ENCODE results near the gene KRT71. TPM values are rescaled to one million over a fixed set of nuclear protein-coding genes. Genes with fewer than 3 reads are reported as not detected.

KRT71 gene
- total RNA-seq, result not detected
- long read RNA-seq, result 0 reads

DNA sequence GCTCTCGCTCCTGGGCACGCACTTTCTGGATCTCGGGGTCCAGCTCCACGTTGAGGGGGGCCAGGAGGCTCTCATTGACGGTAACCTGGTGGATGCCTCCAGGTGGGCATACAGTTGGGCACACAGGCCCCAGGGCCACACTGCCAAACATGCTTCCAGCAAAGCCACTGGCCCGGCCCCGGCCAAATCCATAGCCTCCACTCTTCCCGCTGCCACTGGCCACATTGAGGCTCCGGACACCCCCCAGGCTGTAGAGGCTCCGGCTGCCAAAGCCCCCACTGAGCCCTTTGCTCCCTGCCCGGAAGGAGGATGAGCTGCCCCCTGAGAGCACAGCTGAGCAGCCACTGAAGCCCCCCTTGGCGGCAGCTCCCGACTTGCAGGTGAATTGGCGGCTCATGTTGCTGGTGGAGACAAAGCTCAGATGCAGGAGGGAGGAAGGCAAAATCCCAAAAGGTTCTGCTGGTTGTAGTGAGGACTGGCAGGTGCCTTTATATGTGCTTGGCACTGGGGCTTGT, at the start of gene KRT71:
Gene KRT71, minus strand, starts transcription at position 465 of the 515 bp plus-strand sequence. Its CDS starts 68 bp downstream, at position 397.
- no peak for DNase-seq
- no peak within 1 kb of the TSS for H3K27ac ChIP-seq (replicated peaks)
- intact Hi-C loops (cut with micrococcal nuclease), result no loop called here
- H3K27me3 ChIP-seq (ENCODE audit: low read depth), result peaks cover 4% of the 10 kb centered on the region
- TF ChIP-seq, protein P1, sequence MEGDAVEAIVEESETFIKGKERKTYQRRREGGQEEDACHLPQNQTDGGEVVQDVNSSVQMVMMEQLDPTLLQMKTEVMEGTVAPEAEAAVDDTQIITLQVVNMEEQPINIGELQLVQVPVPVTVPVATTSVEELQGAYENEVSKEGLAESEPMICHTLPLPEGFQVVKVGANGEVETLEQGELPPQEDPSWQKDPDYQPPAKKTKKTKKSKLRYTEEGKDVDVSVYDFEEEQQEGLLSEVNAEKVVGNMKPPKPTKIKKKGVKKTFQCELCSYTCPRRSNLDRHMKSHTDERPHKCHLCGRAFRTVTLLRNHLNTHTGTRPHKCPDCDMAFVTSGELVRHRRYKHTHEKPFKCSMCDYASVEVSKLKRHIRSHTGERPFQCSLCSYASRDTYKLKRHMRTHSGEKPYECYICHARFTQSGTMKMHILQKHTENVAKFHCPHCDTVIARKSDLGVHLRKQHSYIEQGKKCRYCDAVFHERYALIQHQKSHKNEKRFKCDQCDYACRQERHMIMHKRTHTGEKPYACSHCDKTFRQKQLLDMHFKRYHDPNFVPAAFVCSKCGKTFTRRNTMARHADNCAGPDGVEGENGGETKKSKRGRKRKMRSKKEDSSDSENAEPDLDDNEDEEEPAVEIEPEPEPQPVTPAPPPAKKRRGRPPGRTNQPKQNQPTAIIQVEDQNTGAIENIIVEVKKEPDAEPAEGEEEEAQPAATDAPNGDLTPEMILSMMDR (IDR thresholded peaks at IDR 0.05; ENCODE audit: borderline replicate concordance), result no peak
- no peak within 1 kb of the TSS for H3K4me3 ChIP-seq
- no peaks in the 10 kb centered on the region for H3K36me3 ChIP-seq
- H3K4me1 ChIP-seq, result peaks cover 17% of the 10 kb centered on the region
- no peaks in the 10 kb centered on the region for H3K9me3 ChIP-seq (replicated peaks)

DNA sequence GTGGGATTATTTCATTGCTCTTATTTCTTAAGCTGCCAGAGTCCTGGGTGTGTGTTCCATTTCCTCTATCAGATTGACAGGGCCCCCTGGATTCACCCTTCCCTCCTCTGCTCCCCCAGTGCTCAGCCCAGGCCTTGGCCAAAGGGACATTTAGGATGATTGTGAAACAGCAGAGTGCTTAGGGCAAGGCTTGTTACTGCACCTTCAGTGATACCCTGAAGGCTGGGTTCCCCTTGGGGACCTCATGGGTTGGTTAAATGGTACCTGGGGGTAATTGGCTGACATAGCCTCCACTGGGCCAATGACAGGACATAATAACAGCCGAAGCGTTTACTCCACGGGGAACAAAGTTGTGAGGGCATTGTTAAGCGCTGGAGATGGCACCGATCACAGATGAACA, 49.6 kb upstream of the KRT71 start:
- intact Hi-C loops (cut with micrococcal nuclease), result no loop called here
- Histone ChIP-seq H3K27me3 (ENCODE audit: low read depth) (peaks cover 98% of the 10 kb centered on the region), H3K27ac (replicated peaks) (no peak overlapping the region), H3K4me1 (peaks cover 4% of the 10 kb centered on the region), H3K4me3 (no peak overlapping the region), H3K36me3 (no peaks in the 10 kb centered on the region), H3K9me3 (replicated peaks) (no peaks in the 10 kb centered on the region)
- TF ChIP-seq, protein P1 (IDR thresholded peaks at IDR 0.05; ENCODE audit: borderline replicate concordance), result no peak
- no peak for DNase-seq

DNA sequence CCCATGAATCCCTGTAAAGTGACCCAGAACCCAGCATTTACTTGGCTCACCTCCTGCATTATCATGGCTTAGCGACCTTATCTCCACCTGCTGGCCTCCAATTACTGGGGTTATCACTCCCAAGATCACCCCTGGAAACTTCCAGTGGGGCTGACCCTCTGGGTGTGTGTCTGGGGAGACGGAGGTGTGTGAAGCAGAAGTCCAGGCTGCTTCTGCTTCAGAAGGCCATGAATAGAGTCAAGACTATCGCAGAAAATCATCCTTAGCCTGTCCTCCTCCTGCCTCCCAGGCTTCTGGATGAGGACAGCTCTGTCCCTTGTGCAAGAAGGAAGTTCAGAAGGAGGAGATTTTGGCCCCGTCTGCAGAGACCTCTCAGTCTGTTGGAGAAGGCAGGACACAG, 48.7 kb upstream of the KRT71 start:
- Histone ChIP-seq H3K4me3 (no peak overlapping the region), H3K4me1 (peaks cover 4% of the 10 kb centered on the region), H3K27me3 (ENCODE audit: low read depth) (peaks cover 91% of the 10 kb centered on the region), H3K27ac (replicated peaks) (no peak overlapping the region), H3K9me3 (replicated peaks) (no peaks in the 10 kb centered on the region), H3K36me3 (no peaks in the 10 kb centered on the region)
- intact Hi-C loops (cut with micrococcal nuclease), result no loop called here
- TF ChIP-seq, protein P1 (IDR thresholded peaks at IDR 0.05; ENCODE audit: borderline replicate concordance), result no peak
- DNase-seq, result no peak

DNA sequence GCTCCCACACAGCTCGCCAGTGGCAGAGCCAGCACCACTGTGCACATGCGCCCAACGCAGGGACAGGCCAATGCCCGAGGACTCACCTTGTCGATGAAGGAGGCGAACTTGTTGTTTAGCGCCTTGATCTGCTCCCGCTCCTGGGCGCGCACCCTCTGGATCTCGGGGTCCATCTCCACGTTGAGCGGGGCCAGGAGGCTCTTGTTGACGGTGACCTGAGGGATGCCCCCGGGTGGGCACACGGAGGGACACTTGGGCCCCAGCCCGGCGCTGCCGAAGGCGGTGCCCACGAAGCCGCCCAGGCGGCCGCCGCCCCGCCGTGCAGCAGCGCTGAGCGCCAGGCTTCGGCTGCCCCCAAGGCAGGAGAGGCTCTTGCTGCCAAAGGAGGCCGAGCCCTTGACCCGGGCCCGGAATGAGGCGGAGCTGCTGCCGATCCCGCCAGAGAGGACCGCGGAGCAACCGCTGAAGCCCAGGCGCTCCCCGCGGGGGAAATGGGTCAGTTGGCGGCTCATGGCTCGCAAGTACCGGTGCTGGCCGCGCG, 48.1 kb upstream of the KRT71 start, which contains the start of gene KRT72:
Gene KRT72, minus strand, starts transcription at position 523 of the 541 bp plus-strand sequence. Its CDS starts 11 bp downstream, at position 512.
- Histone ChIP-seq H3K9me3 (replicated peaks) (no peaks in the 10 kb centered on the region), H3K27me3 (ENCODE audit: low read depth) (peaks cover 91% of the 10 kb centered on the region), H3K27ac (replicated peaks) (no peak within 1 kb of the TSS), H3K4me3 (no peak within 1 kb of the TSS), H3K36me3 (no peaks in the 10 kb centered on the region), H3K4me1 (peaks cover 4% of the 10 kb centered on the region)
- TF ChIP-seq, protein P1 (IDR thresholded peaks at IDR 0.05; ENCODE audit: borderline replicate concordance), result no peak
- intact Hi-C loops (cut with micrococcal nuclease), result no loop called here
- DNase-seq, result no peak

DNA sequence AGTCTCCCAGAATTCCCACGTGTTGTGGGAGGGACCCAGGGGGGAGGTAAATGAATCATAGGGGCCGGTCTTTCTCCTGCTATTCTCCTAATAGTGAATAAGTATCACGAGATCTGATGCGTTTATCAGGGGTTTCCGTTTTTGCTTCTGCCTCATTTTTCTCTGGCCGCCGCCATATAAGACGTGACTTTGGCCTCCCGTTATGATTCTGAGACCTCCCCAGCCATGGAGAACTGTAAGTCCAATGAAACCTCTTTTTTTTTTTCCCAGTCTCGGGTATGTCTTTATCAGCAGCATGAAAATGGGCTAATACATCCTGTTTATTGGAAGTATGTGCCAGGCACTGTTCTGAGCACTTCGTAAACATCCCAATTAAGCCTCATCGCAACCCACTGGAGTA, 47.5 kb upstream of the KRT71 start:
- no peak for DNase-seq
- no peak overlapping the region for H3K27ac ChIP-seq (replicated peaks)
- TF ChIP-seq, protein P1 (IDR thresholded peaks at IDR 0.05; ENCODE audit: borderline replicate concordance), result no peak
- no peaks in the 10 kb centered on the region for H3K36me3 ChIP-seq
- intact Hi-C loops (cut with micrococcal nuclease), result no loop called here
- H3K9me3 ChIP-seq (replicated peaks), result no peaks in the 10 kb centered on the region
- H3K4me3 ChIP-seq, result no peak overlapping the region
- peaks cover 91% of the 10 kb centered on the region for H3K27me3 ChIP-seq (ENCODE audit: low read depth)
- peaks cover 4% of the 10 kb centered on the region for H3K4me1 ChIP-seq

Data from left ventricle myocardium inferior (tissue), 1 donor.